GM12892 (cell line): ENCODE measurements around the gene PRKAR1B.

ENCODE experiments used
- POLR2A ChIP-seq: IDR thresholded peaks from 2 replicates; pipeline ENCODE4 v1.6.1; 2011; ENCODE audit warnings: low read depth, low read length, control low read depth
- TAF1 ChIP-seq: IDR thresholded peaks from 2 replicates; pipeline ENCODE4 v1.6.1; 2011; ENCODE audit warnings: low read depth, mild to moderate bottlenecking, control low read depth, low read length, borderline replicate concordance

DNA sequence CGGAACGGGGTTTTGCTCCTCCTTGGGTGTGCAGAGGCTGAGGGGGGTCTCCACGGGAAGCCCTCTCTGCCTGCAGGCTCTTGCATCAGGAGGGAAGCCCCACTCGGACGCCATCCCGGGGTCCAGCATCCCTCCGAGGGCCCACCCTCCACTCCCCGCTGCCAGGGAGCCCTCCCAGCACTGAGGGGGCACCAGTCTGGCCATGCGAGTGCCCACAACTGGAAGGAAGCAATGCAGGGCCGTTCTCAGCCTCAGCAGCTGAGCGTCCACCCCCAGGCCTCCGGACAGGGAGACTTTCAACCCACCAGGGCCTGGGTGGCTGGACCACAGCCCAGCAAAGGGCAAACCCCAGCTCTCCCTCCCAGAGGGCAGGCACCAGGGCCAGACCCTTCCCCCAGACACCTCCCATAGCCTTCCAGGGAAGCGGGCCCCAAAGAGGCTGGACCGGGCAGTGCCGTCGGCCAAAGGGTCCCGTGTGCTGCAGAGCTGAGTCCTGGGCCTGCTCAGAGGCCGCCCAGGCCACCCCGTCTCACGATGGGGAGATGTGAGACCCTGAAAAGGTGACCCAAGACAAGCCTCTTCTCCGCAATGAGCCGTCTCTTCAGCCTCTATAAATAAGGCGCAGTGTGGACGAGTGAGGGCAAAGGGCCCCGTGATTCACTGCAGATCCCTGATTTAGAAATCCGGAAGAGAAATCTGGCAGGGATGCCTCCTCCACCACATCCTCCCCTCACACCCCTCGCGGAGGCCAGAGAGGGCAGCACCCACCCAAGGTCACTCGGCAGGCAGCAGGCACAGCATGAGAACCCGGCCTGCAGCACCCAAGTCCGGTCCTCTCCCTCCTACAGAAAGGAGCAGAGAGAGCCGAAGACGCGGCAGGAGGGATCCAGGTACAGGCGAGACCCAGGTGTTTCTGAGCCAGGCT lies 82.4 kb downstream of the PRKAR1B start:
- no peak for TF ChIP-seq POLR2A
- no peak for TF ChIP-seq TAF1
